B cell (primary cell): Measurements from ENCODE around the gene INSIG1. TPM values are rescaled to one million over a fixed set of nuclear protein-coding genes. Genes with fewer than 3 reads are reported as not detected.

Experiments
- ATAC-seq: fragments of 200-7000 bp; cut with Tn5 transposase; one replicate; pipeline ENCODE4 v1.10.0; 2021; ENCODE audit warnings: low read depth, mild to moderate bottlenecking, moderate number of reproducible peaks, moderate library complexity
- CTCF ChIA-PET: fragments of 350-600 bp; sonication (Branson Sonifier 250); formaldehyde crosslinking; loops from one replicate; lab custom pipeline; 2021; ENCODE audit warnings: antibody characterized with exemption, inconsistent platforms; lab: Charles Lee
- POLR2A ChIA-PET: fragments of 350-600 bp; sonication (Branson Sonifier 250); formaldehyde crosslinking; loops from one replicate; lab custom pipeline; 2021; ENCODE audit warnings: antibody characterized with exemption; lab: Charles Lee
- DNase-seq: peaks from one replicate; pipeline ENCODE4 v3.0.0; 2013
- H2AFZ ChIP-seq: 2 replicates; pipeline ENCODE4 v1.6.1; 2012; ENCODE audit warnings: mild to moderate bottlenecking, low read depth, low read length; ENCODE audit not compliant: insufficient read depth, poor library complexity, severe bottlenecking
- H3K27ac ChIP-seq, 2 donors: 1 replicate in 1 of 2; 2 replicates in 1 of 2; pipeline ENCODE4 v1.5.1; 2012 to 2013; ENCODE audit warnings: low read length in 2 of 2, mild to moderate bottlenecking in 2 of 2, moderate library complexity in 1 of 2
- H3K27me3 ChIP-seq, 4 experiments: fragments of 200-600 bp in 1 of 4; sonication (generic) in 1 of 4; replicated peaks in 1 of 4; 1 replicate in 2 of 4; 2 replicates in 2 of 4; pipeline versions ENCODE4 v1.6.1 to v1.7.0; 2013 to 2016; ENCODE audit warnings: low read length in 3 of 4, mild to moderate bottlenecking in 2 of 4, mixed read lengths in 1 of 4, moderate library complexity in 1 of 4; ENCODE audit not compliant: insufficient read depth in 4 of 4, control insufficient read depth in 3 of 4; ENCODE audit errors: control extremely low read depth in 1 of 4
- H3K36me3 ChIP-seq, 2 experiments: replicated peaks in 1 of 2; 1 replicate in 1 of 2; 2 replicates in 1 of 2; pipeline versions ENCODE4 v1.6.1 to v1.7.1; 2013; ENCODE audit warnings: low read length in 1 of 2; ENCODE audit not compliant: insufficient read depth in 2 of 2, control insufficient read depth in 1 of 2; ENCODE audit errors: control extremely low read depth in 1 of 2, extremely low read depth in 1 of 2
- H3K4me1 ChIP-seq, 2 donors: fragments of 200-600 bp in 1 of 2; sonication (generic) in 1 of 2; 1 replicate in 1 of 2; 2 replicates in 1 of 2; pipeline versions ENCODE4 v1.5.1 to v1.6.1; 2013 to 2017; ENCODE audit warnings: low read length in 2 of 2; ENCODE audit not compliant: control insufficient read depth in 2 of 2, insufficient read depth in 2 of 2
- H3K4me2 ChIP-seq: replicated peaks from 2 replicates; pipeline ENCODE3; 2012; ENCODE audit warnings: mild to moderate bottlenecking, low read depth, low read length; ENCODE audit not compliant: poor library complexity, severe bottlenecking
- H3K4me3 ChIP-seq, 5 experiments: fragments of 200-600 bp in 1 of 5; sonication (generic) in 1 of 5; 1 replicate in 3 of 5; 2 replicates in 2 of 5; pipeline versions ENCODE4 v1.5.1 to v1.7.0; 2011 to 2016; ENCODE audit warnings: low read length in 4 of 5, mild to moderate bottlenecking in 4 of 5, low read depth in 2 of 5, control low read depth in 1 of 5, moderate library complexity in 1 of 5; ENCODE audit not compliant: insufficient read depth in 1 of 5; ENCODE audit errors: control extremely low read depth in 1 of 5, extremely low read depth in 1 of 5
- H3K79me2 ChIP-seq: fragments of 200-600 bp; sonication (generic); one replicate; pipeline ENCODE4 v1.6.0; 2016; ENCODE audit warnings: low read length; ENCODE audit not compliant: control insufficient read depth, insufficient read depth
- H3K9ac ChIP-seq: fragments of 200-600 bp; sonication (generic); 2 replicates; pipeline ENCODE4 v1.6.1; 2017; ENCODE audit warnings: mild to moderate bottlenecking, low read length, moderate library complexity
- H3K9me3 ChIP-seq, 3 donors: one replicate each; pipeline versions ENCODE4 v1.6.1 to v1.7.1; 2013; ENCODE audit warnings: low read length in 2 of 3; ENCODE audit not compliant: control insufficient read depth in 2 of 3, insufficient read depth in 1 of 3; ENCODE audit errors: control extremely low read depth in 1 of 3
- H4K20me1 ChIP-seq: 2 replicates; pipeline ENCODE4 v1.6.0; 2012; ENCODE audit warnings: mild to moderate bottlenecking, low read length; ENCODE audit not compliant: insufficient read depth, control insufficient read depth, poor library complexity, severe bottlenecking
- H3K27ac Mint-ChIP-seq: one replicate; pipeline ENCODE4 v1.8.0; 2021; ENCODE audit warnings: mixed read lengths
- H3K27me3 Mint-ChIP-seq: one replicate; pipeline ENCODE4 v1.8.0; 2021; ENCODE audit warnings: mixed read lengths
- H3K4me1 Mint-ChIP-seq: one replicate; pipeline ENCODE4 v1.8.0; 2021; ENCODE audit warnings: mixed read lengths
- H3K4me3 Mint-ChIP-seq: one replicate; pipeline ENCODE4 v1.8.0; 2021; ENCODE audit warnings: mixed read lengths
- H3K9me3 Mint-ChIP-seq: one replicate; pipeline ENCODE4 v1.8.0; 2022; ENCODE audit warnings: mixed read lengths; ENCODE audit not compliant: insufficient read depth
- EZH2 ChIP-seq: IDR thresholded peaks from 2 replicates; pipeline ENCODE4 v1.6.1; 2012; ENCODE audit warnings: borderline replicate concordance, low read depth, mild to moderate bottlenecking, moderate library complexity, low read length; ENCODE audit not compliant: insufficient read depth, poor library complexity, severe bottlenecking
- WGBS: methylation state at CpG from one replicate; pipeline ENCODE4 v1.1.5; 2013; ENCODE audit warnings: missing lambda C conversion rate; ENCODE audit not compliant: insufficient coverage; 5-methylcytosine and 5-hydroxymethylcytosine counted together
- intact Hi-C: fragments of 100-400 bp; cut with micrococcal nuclease; formaldehyde crosslinking; loops from one replicate; pipeline ENCODE4 v1.10.0; 2022
- polyA plus RNA-seq: library from polyadenylated mRNA; depleted of rRNA; stranded (reverse); fragments of >200 nt; gene quantifications from 2 replicates; pipeline ENCODE4 v1.2.3, GENCODE V29; 2012
- total RNA-seq, 2 donors: library from RNA; stranded (reverse); fragments of 120-200 nt in 1 of 2; gene quantifications; 1 replicate in 1 of 2; 2 replicates in 1 of 2; pipeline versions ENCODE4 v1.2.3 to v1.2.4, GENCODE V29; 2013 to 2022
- TF ChIP-seq, protein P1 (sequence below): fragments of 200-600 bp; IDR thresholded peaks from one replicate; pipeline ENCODE4 v1.8.0; 2022; ENCODE audit warnings: antibody characterized with exemption, mild to moderate bottlenecking

Gene INSIG1
- total and polyA plus RNA-seq, 2 donors (not counting 1 experiment from before 2014, with no cell fraction given): 32.2 to 56.2 TPM

DNA sequence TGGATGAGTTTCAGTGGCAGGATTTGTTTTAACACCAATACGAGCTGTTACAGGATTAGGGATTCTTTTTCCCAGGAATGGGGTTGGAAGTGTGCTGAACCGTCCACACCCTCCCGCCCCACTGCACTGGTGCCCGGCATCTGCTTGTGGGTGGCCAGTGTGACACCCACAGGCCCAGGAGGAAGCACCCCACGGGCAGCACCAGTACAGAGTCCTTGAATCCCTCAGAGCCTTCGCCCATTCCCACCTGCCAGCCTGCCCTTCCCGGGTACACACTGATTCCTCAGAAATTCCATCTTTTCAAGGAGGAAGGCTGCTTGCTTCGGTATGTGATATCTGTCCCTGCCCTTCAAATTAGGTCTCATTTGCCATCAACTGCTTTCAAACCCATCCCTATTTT is 15.4 kb downstream of the INSIG1 start:
- H3K79me2 ChIP-seq: no peaks in the 10 kb centered on the region
- no peak overlapping the region for H3K4me3 Mint-ChIP-seq

GRCh38 chr7:155315977-155316376 is 18.3 kb downstream of the INSIG1 start:
- TF ChIP-seq EZH2: no peak
- TF ChIP-seq, protein P1, sequence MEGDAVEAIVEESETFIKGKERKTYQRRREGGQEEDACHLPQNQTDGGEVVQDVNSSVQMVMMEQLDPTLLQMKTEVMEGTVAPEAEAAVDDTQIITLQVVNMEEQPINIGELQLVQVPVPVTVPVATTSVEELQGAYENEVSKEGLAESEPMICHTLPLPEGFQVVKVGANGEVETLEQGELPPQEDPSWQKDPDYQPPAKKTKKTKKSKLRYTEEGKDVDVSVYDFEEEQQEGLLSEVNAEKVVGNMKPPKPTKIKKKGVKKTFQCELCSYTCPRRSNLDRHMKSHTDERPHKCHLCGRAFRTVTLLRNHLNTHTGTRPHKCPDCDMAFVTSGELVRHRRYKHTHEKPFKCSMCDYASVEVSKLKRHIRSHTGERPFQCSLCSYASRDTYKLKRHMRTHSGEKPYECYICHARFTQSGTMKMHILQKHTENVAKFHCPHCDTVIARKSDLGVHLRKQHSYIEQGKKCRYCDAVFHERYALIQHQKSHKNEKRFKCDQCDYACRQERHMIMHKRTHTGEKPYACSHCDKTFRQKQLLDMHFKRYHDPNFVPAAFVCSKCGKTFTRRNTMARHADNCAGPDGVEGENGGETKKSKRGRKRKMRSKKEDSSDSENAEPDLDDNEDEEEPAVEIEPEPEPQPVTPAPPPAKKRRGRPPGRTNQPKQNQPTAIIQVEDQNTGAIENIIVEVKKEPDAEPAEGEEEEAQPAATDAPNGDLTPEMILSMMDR: no peak
- H3K4me3 Mint-ChIP-seq: no peak overlapping the region
- H3K9me3 ChIP-seq: no peaks in the 10 kb centered on the region
- no peak overlapping the region for H2AFZ ChIP-seq
- H3K27ac Mint-ChIP-seq: no peak overlapping the region
- ATAC-seq: no peak
- H3K4me1 ChIP-seq: no peaks in the 10 kb centered on the region
- H3K36me3 ChIP-seq: no peaks in the 10 kb centered on the region
- H3K4me1 Mint-ChIP-seq: no peaks in the 10 kb centered on the region
- ChIA-PET POLR2A (no interaction called here), CTCF (no interaction called here)
- WGBS: 72% methylated on average over 7 of the region's 8 CpGs
- H3K27ac ChIP-seq: no peak overlapping the region
- H3K4me2 ChIP-seq: no peak overlapping the region
- no peak overlapping the region for H3K9ac ChIP-seq
- H4K20me1 ChIP-seq: no peaks in the 10 kb centered on the region
- peaks cover 7% of the 10 kb centered on the region for H3K27me3 Mint-ChIP-seq
- H3K9me3 Mint-ChIP-seq: no peaks in the 10 kb centered on the region
- DNase-seq: no peak
- no peak overlapping the region for H3K4me3 ChIP-seq
- peaks cover 0 to 5% (median 0%) of the 10 kb centered on the region in 4 experiments for H3K27me3 ChIP-seq
- intact Hi-C loops: no loop called here
- H3K79me2 ChIP-seq: no peaks in the 10 kb centered on the region

More for the DNA sequence above, 15.4 kb downstream of the INSIG1 start:
- CTCF ChIA-PET: no interaction called here
- no peaks in the 10 kb centered on the region for H3K4me1 ChIP-seq
- H4K20me1 ChIP-seq: no peaks in the 10 kb centered on the region
- H3K4me2 ChIP-seq: no peak overlapping the region
- no peak overlapping the region for H3K4me3 ChIP-seq
- POLR2A ChIA-PET: no interaction called here
- DNase-seq (no peak), ATAC-seq (no peak)
- no peaks in the 10 kb centered on the region for H3K4me1 Mint-ChIP-seq
- H3K27ac Mint-ChIP-seq: no peak overlapping the region
- 91% methylated on average over 8 of the region's 8 CpGs for WGBS
- H3K36me3 ChIP-seq: peaks cover 0 to 17% of the 10 kb centered on the region in 2 experiments
- H3K27me3 ChIP-seq: no peaks in the 10 kb centered on the region
- no peaks in the 10 kb centered on the region for H3K9me3 Mint-ChIP-seq
- peaks cover 7% of the 10 kb centered on the region for H3K27me3 Mint-ChIP-seq
- no peak overlapping the region for H3K27ac ChIP-seq
- TF ChIP-seq, protein P1: no peak
- no peak for TF ChIP-seq EZH2
- no peaks in the 10 kb centered on the region for H3K9me3 ChIP-seq
- intact Hi-C loops: no loop called here
- H3K9ac ChIP-seq: no peak overlapping the region
- H2AFZ ChIP-seq: no peak overlapping the region
